ENCODE results near the gene NFIA. TPM values are rescaled to one million over a fixed set of nuclear protein-coding genes. Genes with fewer than 3 reads are reported as not detected.

NFIA gene
- total and polyA plus RNA-seq, 2 of the 13 experiments (the other 11 are each of a cell fraction or from before 2014, with no cell fraction given), result 14.7 to 28.5 TPM

DNA sequence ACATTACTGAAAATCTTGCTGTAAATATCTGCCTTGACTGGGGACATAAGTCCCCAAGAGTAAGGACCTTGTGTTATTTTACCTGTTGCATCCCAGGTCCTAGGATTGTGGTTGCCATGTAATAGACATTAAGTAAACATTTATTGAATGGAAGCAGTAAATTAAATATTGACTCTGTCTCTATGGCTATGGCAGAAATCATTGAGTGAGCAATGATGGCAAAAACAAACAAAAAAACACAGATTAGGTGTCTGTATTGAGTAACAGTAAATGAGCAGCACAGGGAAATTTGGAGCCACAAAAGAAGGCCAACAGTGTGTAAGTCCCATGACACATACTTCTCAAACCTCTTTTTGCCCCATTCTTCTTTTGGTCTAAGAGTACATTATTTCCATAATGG lies 240.4 kb downstream of the NFIA start (continued):
- 0 out of 4 replicates have a peak, but pooled peaks of 1 of the 2 experiments have one; percentile 41 for TF ChIP-seq EP300 (IDR thresholded peaks at IDR 0.05; ENCODE audit: low read depth in 2 of 2, low read length in 2 of 2)
- TF ChIP-seq EP300 (CRISPR knock-in tag; IDR thresholded peaks at IDR 0.05; ENCODE audit: borderline replicate concordance), result no peak
- no peak for TF ChIP-seq SOX6 (IDR thresholded peaks at IDR 0.05)
- TF ChIP-seq SOX6 (CRISPR knock-in tag; IDR thresholded peaks at IDR 0.05), result peak; percentile 38; the same call in 1 of the 2 replicates
- 0 out of 2 replicates have a peak, but pooled peaks have one; percentile 24 for TF ChIP-seq FOXA1 (IDR thresholded peaks at IDR 0.05)
- TF ChIP-seq FOXA1 (CRISPR knock-in tag; IDR thresholded peaks at IDR 0.05), result peak; percentile 49; the same call in 1 of the 2 replicates
- TF ChIP-seq, protein P1, sequence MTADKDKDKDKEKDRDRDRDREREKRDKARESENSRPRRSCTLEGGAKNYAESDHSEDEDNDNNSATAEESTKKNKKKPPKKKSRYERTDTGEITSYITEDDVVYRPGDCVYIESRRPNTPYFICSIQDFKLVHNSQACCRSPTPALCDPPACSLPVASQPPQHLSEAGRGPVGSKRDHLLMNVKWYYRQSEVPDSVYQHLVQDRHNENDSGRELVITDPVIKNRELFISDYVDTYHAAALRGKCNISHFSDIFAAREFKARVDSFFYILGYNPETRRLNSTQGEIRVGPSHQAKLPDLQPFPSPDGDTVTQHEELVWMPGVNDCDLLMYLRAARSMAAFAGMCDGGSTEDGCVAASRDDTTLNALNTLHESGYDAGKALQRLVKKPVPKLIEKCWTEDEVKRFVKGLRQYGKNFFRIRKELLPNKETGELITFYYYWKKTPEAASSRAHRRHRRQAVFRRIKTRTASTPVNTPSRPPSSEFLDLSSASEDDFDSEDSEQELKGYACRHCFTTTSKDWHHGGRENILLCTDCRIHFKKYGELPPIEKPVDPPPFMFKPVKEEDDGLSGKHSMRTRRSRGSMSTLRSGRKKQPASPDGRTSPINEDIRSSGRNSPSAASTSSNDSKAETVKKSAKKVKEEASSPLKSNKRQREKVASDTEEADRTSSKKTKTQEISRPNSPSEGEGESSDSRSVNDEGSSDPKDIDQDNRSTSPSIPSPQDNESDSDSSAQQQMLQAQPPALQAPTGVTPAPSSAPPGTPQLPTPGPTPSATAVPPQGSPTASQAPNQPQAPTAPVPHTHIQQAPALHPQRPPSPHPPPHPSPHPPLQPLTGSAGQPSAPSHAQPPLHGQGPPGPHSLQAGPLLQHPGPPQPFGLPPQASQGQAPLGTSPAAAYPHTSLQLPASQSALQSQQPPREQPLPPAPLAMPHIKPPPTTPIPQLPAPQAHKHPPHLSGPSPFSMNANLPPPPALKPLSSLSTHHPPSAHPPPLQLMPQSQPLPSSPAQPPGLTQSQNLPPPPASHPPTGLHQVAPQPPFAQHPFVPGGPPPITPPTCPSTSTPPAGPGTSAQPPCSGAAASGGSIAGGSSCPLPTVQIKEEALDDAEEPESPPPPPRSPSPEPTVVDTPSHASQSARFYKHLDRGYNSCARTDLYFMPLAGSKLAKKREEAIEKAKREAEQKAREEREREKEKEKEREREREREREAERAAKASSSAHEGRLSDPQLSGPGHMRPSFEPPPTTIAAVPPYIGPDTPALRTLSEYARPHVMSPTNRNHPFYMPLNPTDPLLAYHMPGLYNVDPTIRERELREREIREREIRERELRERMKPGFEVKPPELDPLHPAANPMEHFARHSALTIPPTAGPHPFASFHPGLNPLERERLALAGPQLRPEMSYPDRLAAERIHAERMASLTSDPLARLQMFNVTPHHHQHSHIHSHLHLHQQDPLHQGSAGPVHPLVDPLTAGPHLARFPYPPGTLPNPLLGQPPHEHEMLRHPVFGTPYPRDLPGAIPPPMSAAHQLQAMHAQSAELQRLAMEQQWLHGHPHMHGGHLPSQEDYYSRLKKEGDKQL (CRISPR knock-in tag; IDR thresholded peaks at IDR 0.05; ENCODE audit: low read depth), result peak; percentile 82
- 0 out of 2 replicates have a peak, but pooled peaks have one; percentile 48 for TF ChIP-seq GFI1 (CRISPR knock-in tag; IDR thresholded peaks at IDR 0.05; ENCODE audit: borderline replicate concordance)
- no peak for TF ChIP-seq ZNF180 (CRISPR knock-in tag; IDR thresholded peaks at IDR 0.05; ENCODE audit: borderline replicate concordance, low read depth)
- no peak for TF ChIP-seq SOX13 (IDR thresholded peaks at IDR 0.05)
- TF ChIP-seq SOX13 (CRISPR knock-in tag; conservative IDR thresholded peaks at IDR 0.05 in 1 of 2, IDR thresholded peaks at IDR 0.05 in 1 of 2), result peak in 1 of 2 experiments; percentile 47; a peak in 1 of 4 replicates
- TF ChIP-seq NR2F2 (IDR thresholded peaks at IDR 0.05; ENCODE audit: borderline replicate concordance, low read depth), result 0 out of 2 replicates have a peak, but pooled peaks have one; percentile 23
- TF ChIP-seq, protein P2, sequence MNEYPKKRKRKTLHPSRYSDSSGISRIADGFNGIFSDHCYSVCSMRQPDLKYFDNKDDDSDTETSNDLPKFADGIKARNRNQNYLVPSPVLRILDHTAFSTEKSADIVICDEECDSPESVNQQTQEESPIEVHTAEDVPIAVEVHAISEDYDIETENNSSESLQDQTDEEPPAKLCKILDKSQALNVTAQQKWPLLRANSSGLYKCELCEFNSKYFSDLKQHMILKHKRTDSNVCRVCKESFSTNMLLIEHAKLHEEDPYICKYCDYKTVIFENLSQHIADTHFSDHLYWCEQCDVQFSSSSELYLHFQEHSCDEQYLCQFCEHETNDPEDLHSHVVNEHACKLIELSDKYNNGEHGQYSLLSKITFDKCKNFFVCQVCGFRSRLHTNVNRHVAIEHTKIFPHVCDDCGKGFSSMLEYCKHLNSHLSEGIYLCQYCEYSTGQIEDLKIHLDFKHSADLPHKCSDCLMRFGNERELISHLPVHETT (CRISPR knock-in tag; conservative IDR thresholded peaks at IDR 0.05), result no peak
- no peak for TF ChIP-seq ZNF746 (CRISPR knock-in tag; IDR thresholded peaks at IDR 0.05)
- no peak for TF ChIP-seq EEA1 (CRISPR knock-in tag; IDR thresholded peaks at IDR 0.05; ENCODE audit: borderline replicate concordance)
- TF ChIP-seq FOXP1 (IDR thresholded peaks at IDR 0.05), result no peak
- TF ChIP-seq FOXP1 (CRISPR knock-in tag; IDR thresholded peaks at IDR 0.05), result peak; percentile 46; the same call in 1 of the 2 replicates
- TF ChIP-seq ZNF317 (CRISPR knock-in tag; IDR thresholded peaks at IDR 0.05), result no peak
- TF ChIP-seq, protein P3, sequence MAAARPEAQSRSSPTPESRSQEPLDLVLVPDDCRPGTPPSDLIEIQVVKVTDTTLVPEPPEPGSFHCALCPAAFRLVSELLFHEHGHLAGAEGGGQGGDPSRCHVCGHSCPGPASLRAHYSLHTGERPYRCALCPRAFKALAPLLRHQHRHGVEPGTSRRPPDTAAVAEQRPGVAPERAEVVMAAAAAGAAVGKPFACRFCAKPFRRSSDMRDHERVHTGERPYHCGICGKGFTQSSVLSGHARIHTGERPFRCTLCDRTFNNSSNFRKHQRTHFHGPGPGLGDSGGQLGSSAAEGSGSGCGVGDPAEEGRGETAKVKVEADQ (CRISPR knock-in tag; IDR thresholded peaks at IDR 0.05; ENCODE audit: borderline replicate concordance), result no peak
- TF ChIP-seq TBX3 (IDR thresholded peaks at IDR 0.05; ENCODE audit: borderline replicate concordance), result peak; percentile 90
- TF ChIP-seq RBAK (CRISPR knock-in tag; IDR thresholded peaks at IDR 0.05), result no peak
- no peak for TF ChIP-seq ELF1 (CRISPR knock-in tag; IDR thresholded peaks at IDR 0.05)
